GM18505 (cell line): ENCODE data around the gene MTFP1.
"Not testable (repeated sequence)": the region's sequence is repeated elsewhere in the genome, so short reads cannot be mapped to it uniquely, and the experiment has no call there.

ENCODE experiments used
- ATAC-seq: cut with Tn5 transposase; IDR thresholded peaks from one replicate; pipeline ENCODE4 v1.9.1; 2021; ENCODE audit not compliant: unreplicated experiment
- POLR2A ChIP-seq: IDR thresholded peaks from 4 replicates; pipeline ENCODE4 v1.6.1; 2011; ENCODE audit warnings: borderline replicate concordance; ENCODE audit not compliant: insufficient read depth, insufficient read length; ENCODE audit errors: extremely low read depth

The MTFP1 gene

GRCh38 chr22:30460147-30460546 lies 34.6 kb downstream of the MTFP1 start:
- TF ChIP-seq POLR2A = no peak
- ATAC-seq = no peak

DNA sequence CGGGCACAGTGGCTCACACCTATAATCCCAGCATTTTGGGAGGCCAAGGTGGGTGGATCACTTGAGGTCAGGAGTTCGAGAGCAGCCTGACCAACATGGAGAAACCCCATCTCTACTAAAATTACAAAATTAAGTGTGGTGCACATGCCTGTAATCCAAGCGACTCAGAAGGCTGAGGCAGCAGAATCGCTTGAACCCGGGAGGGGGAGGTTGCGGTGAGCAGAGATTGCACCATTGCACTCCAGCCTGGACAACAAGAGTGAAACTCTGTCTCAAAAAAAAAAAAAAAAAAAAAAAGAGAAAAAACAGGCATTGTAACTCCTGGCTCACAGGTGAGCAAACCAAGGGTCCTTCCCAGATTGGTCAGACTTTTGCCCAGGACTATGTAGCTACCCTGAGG lies 35.0 kb downstream of the MTFP1 start:
- not testable (repeated sequence) for ATAC-seq

DNA sequence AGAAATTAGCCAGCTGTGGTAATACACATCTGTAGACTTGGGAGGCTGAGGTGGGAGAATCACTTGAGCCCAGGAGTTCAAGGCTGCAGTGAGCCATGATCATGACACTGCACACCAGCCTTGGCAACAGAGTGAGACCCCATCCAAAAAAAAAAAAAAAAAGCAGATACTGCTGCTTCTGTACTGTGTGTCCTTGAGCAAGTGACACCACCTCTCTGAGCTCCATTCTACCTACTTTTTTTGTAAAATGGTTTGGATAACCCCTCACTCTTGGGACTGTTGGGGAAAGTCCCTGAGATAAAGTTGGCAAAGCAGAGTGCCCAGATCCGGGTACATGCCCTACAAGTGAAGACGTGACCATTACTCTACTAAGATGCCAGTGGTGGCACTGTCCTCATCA lies 43.6 kb downstream of the MTFP1 start:
- no peak for TF ChIP-seq POLR2A
- no peak for ATAC-seq

DNA sequence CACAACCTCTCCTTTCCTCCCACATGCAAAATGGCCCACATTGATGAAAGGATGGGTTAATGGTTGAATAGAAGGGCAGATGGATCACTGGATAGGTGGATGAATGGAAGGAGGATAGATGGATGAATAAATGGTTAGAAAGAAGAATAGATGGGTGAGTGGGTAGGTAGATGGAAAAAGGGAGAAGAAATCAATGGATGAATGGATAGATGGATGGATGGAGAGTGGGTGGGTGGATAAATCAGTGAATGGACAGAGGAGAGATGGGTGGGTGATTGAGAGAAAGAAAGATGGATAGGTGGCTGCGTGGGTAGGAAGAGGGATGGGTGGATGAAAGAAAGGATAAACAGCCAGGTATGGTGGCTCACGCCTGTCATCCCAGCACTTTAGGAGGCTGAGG lies 45.1 kb downstream of the MTFP1 start:
- TF ChIP-seq POLR2A = no peak
- ATAC-seq = no peak

DNA sequence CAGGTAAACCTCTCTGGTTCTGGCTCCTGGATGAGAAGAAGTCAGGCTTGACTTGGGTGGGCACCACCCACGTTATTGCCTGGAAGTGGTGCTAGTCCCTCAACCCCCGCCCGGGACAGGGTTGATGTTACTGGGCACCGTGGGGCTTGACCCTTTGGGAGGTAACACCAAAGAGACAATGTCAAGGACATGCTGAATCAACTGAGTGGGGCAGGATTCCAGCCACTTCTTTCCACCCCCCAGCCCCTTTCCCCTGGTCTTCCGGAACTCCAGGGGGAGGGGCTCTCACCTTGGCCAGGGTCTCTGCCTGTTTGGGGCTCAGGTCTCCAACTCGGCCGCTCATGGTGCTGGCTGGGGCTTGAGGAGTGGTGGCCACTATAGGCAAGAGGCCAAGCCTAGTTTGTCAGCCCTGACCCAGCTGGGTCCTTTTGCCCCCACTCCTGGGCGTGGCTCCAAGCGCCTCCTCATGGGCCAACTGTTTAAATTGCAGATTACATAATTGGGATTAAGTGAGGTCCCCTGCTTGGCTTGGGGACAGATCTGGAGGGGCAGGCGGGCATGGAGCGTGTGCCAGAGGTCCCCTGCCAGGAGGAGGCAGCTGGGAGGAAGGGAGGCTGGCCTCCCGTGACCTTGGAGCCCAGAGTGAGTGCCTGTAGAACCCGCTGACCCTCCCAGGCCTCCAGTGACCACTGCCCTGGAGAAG lies 46.2 kb downstream of the MTFP1 start, which contains the start of gene SEC14L3:
Gene SEC14L3 (minus strand): TSS at position 402 of the 703 bp plus-strand sequence. CDS start 59 bp downstream, at position 343.
- ATAC-seq = no peak
- no peak for TF ChIP-seq POLR2A

DNA sequence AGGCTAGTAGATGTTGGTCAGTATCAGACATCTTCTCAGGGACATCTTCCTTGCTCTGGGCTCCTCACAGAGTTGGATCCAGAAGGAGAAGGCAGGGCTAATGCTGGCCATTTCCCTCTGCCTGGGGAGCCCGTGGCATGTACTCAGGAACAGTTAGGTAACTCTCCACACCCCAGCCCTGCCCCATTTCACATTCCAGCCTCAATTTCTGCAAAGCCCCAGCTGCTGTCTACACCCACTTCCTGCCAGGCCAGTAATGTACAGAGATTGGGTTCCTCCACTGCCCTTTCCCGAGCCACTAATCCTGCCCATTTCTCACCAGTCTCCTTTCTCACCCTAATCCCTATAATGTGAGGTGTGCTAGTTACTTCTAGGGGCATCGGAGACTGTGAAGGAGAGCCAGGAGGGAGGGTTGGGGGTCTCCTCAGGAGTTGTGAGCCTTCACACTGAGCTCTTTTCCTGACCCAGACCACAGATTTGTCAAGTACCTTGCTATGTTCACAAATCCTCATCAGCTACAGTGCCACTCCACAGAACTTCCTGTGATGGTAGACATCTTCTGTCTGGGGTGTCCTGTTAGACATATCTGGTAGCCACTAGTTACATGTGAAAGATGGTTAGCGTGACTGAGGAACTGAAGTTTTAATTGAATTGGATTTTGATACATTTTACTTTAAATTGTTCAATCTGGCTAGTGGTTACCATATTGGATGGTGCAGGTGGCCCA lies 47.6 kb downstream of the MTFP1 start:
- TF ChIP-seq POLR2A = no peak
- no peak for ATAC-seq

DNA sequence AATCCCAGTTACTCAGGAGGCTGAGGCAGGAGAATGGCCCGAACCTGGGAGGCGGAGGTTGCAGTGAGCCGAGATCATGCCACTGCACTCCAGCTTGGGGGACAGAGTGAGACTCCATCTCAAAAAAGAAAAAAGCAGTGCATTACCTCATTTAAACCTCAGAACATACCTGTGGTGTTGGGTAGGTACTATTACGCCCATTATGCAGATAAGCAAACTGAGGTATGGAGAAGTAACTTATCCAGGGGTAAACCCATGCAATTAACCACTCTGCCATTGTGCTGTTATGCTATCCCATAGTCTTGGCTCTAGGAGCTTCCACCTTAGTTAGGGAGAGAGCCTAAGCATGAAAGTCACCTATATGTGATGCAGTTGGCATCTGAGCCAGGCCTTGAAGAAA lies 48.6 kb downstream of the MTFP1 start:
- no peak for ATAC-seq
- no peak for TF ChIP-seq POLR2A

DNA sequence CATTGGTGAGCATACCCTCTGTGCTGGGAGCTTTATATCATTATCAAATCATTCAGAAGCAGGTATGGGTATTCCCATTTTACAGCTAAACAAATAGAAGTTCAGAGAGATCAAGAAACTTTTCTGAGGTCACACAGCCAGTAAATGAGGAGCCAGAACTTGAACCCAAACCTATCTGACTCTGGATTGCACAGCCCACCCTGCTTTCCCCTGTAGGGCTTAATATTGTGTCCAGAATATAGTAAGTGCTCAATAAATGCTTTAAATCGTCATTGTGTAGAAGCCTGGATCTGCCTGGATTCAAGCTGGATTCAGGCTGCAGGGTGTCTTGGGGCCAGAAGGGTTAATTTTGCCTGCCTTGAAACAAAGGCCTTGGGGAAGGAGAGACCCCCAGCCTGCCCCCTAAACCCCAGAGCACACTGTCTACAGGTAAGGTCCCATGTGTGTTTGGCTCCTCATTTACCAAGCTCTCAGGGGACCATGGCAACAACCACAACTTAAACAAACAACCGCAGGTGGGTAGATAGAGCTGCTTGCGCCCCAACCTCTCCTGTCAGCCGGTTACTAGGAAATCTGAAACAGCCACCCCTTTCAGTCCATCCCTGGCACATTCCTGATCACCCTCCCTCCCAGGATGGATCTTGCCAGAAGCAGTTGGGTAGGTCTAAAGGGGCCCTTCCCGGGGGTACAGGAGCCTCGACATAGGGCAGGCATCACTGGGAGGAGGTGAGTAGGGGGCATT lies 49.3 kb downstream of the MTFP1 start:
- no peak for ATAC-seq
- no peak for TF ChIP-seq POLR2A
